ENCODE measurements around the gene FBLN1. TPM values are rescaled to one million over a fixed set of nuclear protein-coding genes. Genes with fewer than 3 reads are reported as not detected.

FBLN1 gene
- total RNA-seq, 4 donors from 2014 or later: 48.6 to 92.1 (median 68.9) TPM

- intact Hi-C loops (cut with DNase I; ENCODE audit: low total_unique reads) (no loop called here), in situ Hi-C loops (cut with MboI; ENCODE audit: low pct_ligation_motif_present in 1 of 4, low pct_unique_long_range_greater_than_20kb in 1 of 4, low sequenced_read_pairs in 3 of 4) (no loop called here)
- DNase-seq: no peak
- TF ChIP-seq CTCF (IDR thresholded peaks at IDR 0.05): no peak
- H3K27me3 ChIP-seq: no peaks in the 10 kb centered on the region
- WGBS, 2 donors (ENCODE audit: low coverage in 1 of 2): 54% methylated on average over 6 of the region's 6 CpGs; no CpG with 5 or more reads in 1 of the 2 donors
- H3K36me3 ChIP-seq: no peaks in the 10 kb centered on the region
- peaks cover 0 to 3% (median 0%) of the 10 kb centered on the region in 4 donors for H3K4me1 ChIP-seq
- peak overlapping the region in 1 of 4 donors; percentile 30 for H3K27ac ChIP-seq
- H3K9me3 ChIP-seq: no peaks in the 10 kb centered on the region
- no peak overlapping the region for H3K4me3 ChIP-seq
Observed at GRCh38 chr22:45524157-45524556, 21.5 kb downstream of the FBLN1 start.

GRCh38 chr22:45524966-45525365 lies 22.3 kb downstream of the FBLN1 start:
- H3K9me3 ChIP-seq: no peaks in the 10 kb centered on the region
- TF ChIP-seq EP300 (IDR thresholded peaks at IDR 0.05; ENCODE audit: low read depth) (no peak), CTCF (IDR thresholded peaks at IDR 0.05) (no peak), POLR2A (IDR thresholded peaks at IDR 0.05) (no peak), POLR2AphosphoS5 (IDR thresholded peaks at IDR 0.05) (no peak)
- DNase-seq: no peak
- in situ Hi-C loops (cut with MboI; ENCODE audit: low pct_ligation_motif_present in 1 of 4, low pct_unique_long_range_greater_than_20kb in 1 of 4, low sequenced_read_pairs in 3 of 4): loop anchor here in 1 of 4 donors (25.0 kb wide), 1 partner anchor 263 kb away; no protein-coding TSS in a partner anchor
- peak overlapping the region in 2 of 4 donors; percentile 44 to 67 for H3K27ac ChIP-seq
- peaks cover 0 to 3% (median 0%) of the 10 kb centered on the region in 4 donors for H3K4me1 ChIP-seq
- no peaks in the 10 kb centered on the region for H3K27me3 ChIP-seq
- H3K4me3 ChIP-seq: no peak overlapping the region
- 81 to 89% methylated on average over 3 to 5 of the region's 5 CpGs for WGBS, 2 donors (ENCODE audit: low coverage in 1 of 2)
- H3K36me3 ChIP-seq: no peaks in the 10 kb centered on the region
- intact Hi-C loops (cut with DNase I; ENCODE audit: low total_unique reads): no loop called here

- Histone ChIP-seq H3K36me3 (no peaks in the 10 kb centered on the region), H3K27ac (peak overlapping the region; percentile 44 to 67 (median 61)), H3K4me1 (peaks cover 0 to 3% (median 0%) of the 10 kb centered on the region in 4 donors), H3K9me3 (no peaks in the 10 kb centered on the region), H3K4me3 (no peak overlapping the region), H3K27me3 (no peaks in the 10 kb centered on the region)
- no peak for DNase-seq
- in situ Hi-C loops (cut with MboI; ENCODE audit: low pct_ligation_motif_present in 1 of 4, low pct_unique_long_range_greater_than_20kb in 1 of 4, low sequenced_read_pairs in 3 of 4) (loop anchor here in 1 of 4 donors (25.0 kb wide), 1 partner anchor 263 kb away; no protein-coding TSS in a partner anchor), intact Hi-C loops (cut with DNase I; ENCODE audit: low total_unique reads) (no loop called here)
- WGBS, 2 donors (ENCODE audit: low coverage in 1 of 2): 87% methylated on average over 13 of the region's 15 CpGs; no CpG with 5 or more reads in 1 of the 2 donors
- TF ChIP-seq POLR2A (IDR thresholded peaks at IDR 0.05) (no peak), POLR2AphosphoS5 (IDR thresholded peaks at IDR 0.05) (no peak), CTCF (IDR thresholded peaks at IDR 0.05) (no peak), EP300 (IDR thresholded peaks at IDR 0.05; ENCODE audit: low read depth) (no peak)
Observed at GRCh38 chr22:45525480-45525879, 22.8 kb downstream of the FBLN1 start.

GRCh38 chr22:45526281-45526680 lies 23.6 kb downstream of the FBLN1 start:
- H3K4me1 ChIP-seq: peaks cover 0 to 3% (median under 1%) of the 10 kb centered on the region in 4 donors
- no peaks in the 10 kb centered on the region for H3K27me3 ChIP-seq
- H3K4me3 ChIP-seq: no peak overlapping the region
- peak overlapping the region; percentile 44 to 67 (median 61) for H3K27ac ChIP-seq
- no peaks in the 10 kb centered on the region for H3K9me3 ChIP-seq
- WGBS, 2 donors (ENCODE audit: low coverage in 1 of 2): 71 to 74% methylated on average over 5 to 8 of the region's 8 CpGs
- in situ Hi-C loops (cut with MboI; ENCODE audit: low pct_ligation_motif_present in 1 of 4, low pct_unique_long_range_greater_than_20kb in 1 of 4, low sequenced_read_pairs in 3 of 4) (loop anchor here in 1 of 4 donors (25.0 kb wide), 1 partner anchor 264 kb away; no protein-coding TSS in a partner anchor), intact Hi-C loops (cut with DNase I; ENCODE audit: low total_unique reads) (no loop called here)
- DNase-seq: no peak
- no peaks in the 10 kb centered on the region for H3K36me3 ChIP-seq
- TF ChIP-seq POLR2AphosphoS5 (IDR thresholded peaks at IDR 0.05) (no peak), CTCF (IDR thresholded peaks at IDR 0.05) (no peak), POLR2A (IDR thresholded peaks at IDR 0.05) (no peak), EP300 (IDR thresholded peaks at IDR 0.05; ENCODE audit: low read depth) (no peak)

Measured in transverse colon (tissue), 4 donors.